K562 (cell line): ENCODE data around the gene GSTO2. TPM values are rescaled to one million over a fixed set of nuclear protein-coding genes. Genes with fewer than 3 reads are reported as not detected.

Experiments used
- ATAC-seq: fragments of 200-7000 bp; cut with Tn5 transposase; 3 replicates; pipeline ENCODE4 v1.9.1; 2020; ENCODE audit warnings: moderate library complexity
- BruUV-seq: library from RNA; stranded (reverse); fragments of 400-500 nt; replicated peaks from 2 replicates; lab custom pipeline; 2021; lab: Mats Ljungman, UMichigan
- CTCF ChIA-PET: fragments of 300-600 bp; formaldehyde crosslinking; extraction: SDS; loops from one replicate; lab custom pipeline; 2021; ENCODE audit warnings: low intra/inter-chr PET ratio; lab: Yijun Ruan, JAX
- POLR2A ChIA-PET: fragments of 300-600, 350-650 bp; sonication (Branson Sonifier 250); formaldehyde crosslinking; extraction: SDS; loops from one replicate; lab custom pipeline; 2021; ENCODE audit warnings: antibody characterized with exemption, inconsistent platforms; lab: Yijun Ruan, JAX
- DNase-seq, 4 experiments: peaks; one replicate each; pipeline versions ENCODE4 v3.0.0 to v3.0.0-alpha.2; 2011 to 2018; ENCODE audit warnings: low spot score in 3 of 4, mixed read lengths in 3 of 4; ENCODE audit errors: extremely low read depth in 1 of 4
- FAIRE-seq: peaks from 2 replicates; lab custom pipeline; 2011; peaks lifted over from hg19 to GRCh38; lab: Jason Lieb, UNC
- H2AFZ ChIP-seq: 2 replicates; pipeline ENCODE4 v1.6.0; 2011; ENCODE audit warnings: low read depth, low read length, control low read depth, inconsistent platforms
- H3K27ac ChIP-seq: fragments of 200-600 bp; 3 replicates; pipeline ENCODE4 v1.8.0; 2011; ENCODE audit warnings: low read depth, mild to moderate bottlenecking, control low read depth, inconsistent platforms, low read length, moderate library complexity, mixed read lengths; ENCODE audit errors: extremely low read depth
- H3K27me3 ChIP-seq, 2 experiments: fragments of 300-600 bp in 1 of 2; 2 replicates in 1 of 2; 3 replicates in 1 of 2; pipeline versions ENCODE4 v1.6.0 to v1.8.0; 2011; ENCODE audit warnings: inconsistent platforms in 2 of 2, low read length in 2 of 2, mild to moderate bottlenecking in 1 of 2, mixed read lengths in 1 of 2, moderate library complexity in 1 of 2; ENCODE audit not compliant: control insufficient read depth in 2 of 2, insufficient read depth in 2 of 2
- H3K36me3 ChIP-seq: fragments of 300-600 bp; 3 replicates; pipeline ENCODE4 v1.8.0; 2011; ENCODE audit warnings: mild to moderate bottlenecking, low read length, inconsistent platforms; ENCODE audit not compliant: control insufficient read depth, insufficient read depth
- H3K4me1 ChIP-seq, 2 experiments: fragments of 200-600 bp in 1 of 2; replicated peaks in 1 of 2; 2 replicates in 1 of 2; 3 replicates in 1 of 2; pipeline versions ENCODE4 v1.5.1 to v1.8.0; 2011; ENCODE audit warnings: inconsistent platforms in 2 of 2, low read length in 2 of 2, mild to moderate bottlenecking in 1 of 2, mixed read lengths in 1 of 2, moderate library complexity in 1 of 2; ENCODE audit not compliant: control insufficient read depth in 2 of 2, insufficient read depth in 2 of 2
- H3K4me2 ChIP-seq: 2 replicates; pipeline ENCODE4 v1.6.1; 2011; ENCODE audit warnings: low read length, control low read depth, inconsistent platforms, mixed read lengths; ENCODE audit not compliant: insufficient read depth
- H3K4me3 ChIP-seq: fragments of 200-600 bp; sonication (generic), shearing (Covaris generic); 2 replicates; pipeline ENCODE4 v1.5.1; 2016; ENCODE audit warnings: control low read depth, inconsistent platforms
- H3K79me2 ChIP-seq: fragments of 200-600 bp; 3 replicates; pipeline ENCODE4 v1.8.0; 2011; ENCODE audit warnings: low read length, inconsistent platforms; ENCODE audit not compliant: control insufficient read depth, insufficient read depth
- H3K9ac ChIP-seq, 2 experiments: 2 replicates each; pipeline versions ENCODE4 v1.6.0 to v1.6.1; 2011; ENCODE audit warnings: low read depth in 2 of 2, low read length in 2 of 2, control low read depth in 1 of 2, inconsistent platforms in 1 of 2, mild to moderate bottlenecking in 1 of 2, mixed read lengths in 1 of 2; ENCODE audit not compliant: insufficient read depth in 1 of 2
- H3K9me1 ChIP-seq: one replicate; pipeline ENCODE4 v1.6.0; 2011; ENCODE audit warnings: inconsistent platforms, mild to moderate bottlenecking, low read length, moderate library complexity; ENCODE audit not compliant: control insufficient read depth, insufficient read depth
- H3K9me3 ChIP-seq: replicated peaks from 2 replicates; pipeline ENCODE4 v1.5.1; 2011; ENCODE audit warnings: low read depth, low read length, inconsistent platforms; ENCODE audit not compliant: control insufficient read depth, insufficient read depth
- H4K20me1 ChIP-seq: replicated peaks from 2 replicates; pipeline ENCODE4 v1.6.1; 2011; ENCODE audit warnings: low read length, inconsistent platforms, mixed read lengths; ENCODE audit not compliant: control insufficient read depth, insufficient read depth
- CTCFL ChIP-seq: IDR thresholded peaks from 2 replicates; pipeline ENCODE4 v1.6.1; 2011; ENCODE audit warnings: borderline replicate concordance, low read depth, mild to moderate bottlenecking, moderate library complexity, low read length; ENCODE audit not compliant: insufficient read depth, poor library complexity, severe bottlenecking
- MTA3 ChIP-seq: fragments of 450-650 bp; formaldehyde crosslinking; IDR thresholded peaks from 2 replicates; pipeline ENCODE4 v1.6.1; 2017; ENCODE audit warnings: mild to moderate bottlenecking, borderline replicate concordance
- RBFOX2 ChIP-seq: fragments of 200-400 bp; formaldehyde crosslinking; IDR thresholded peaks from 2 replicates; pipeline ENCODE4 v1.6.1; 2017; ENCODE audit warnings: low read depth, mild to moderate bottlenecking, low read length, moderate library complexity
- STAT5B ChIP-seq: fragments of 250-450 bp; sonication (Bioruptor Pico); IDR thresholded peaks from 2 replicates; pipeline ENCODE4 v1.8.0; 2021; ENCODE audit warnings: mild to moderate bottlenecking, inconsistent platforms
- ZNF311 ChIP-seq: fragments of 250-450 bp; sonication (Bioruptor Pico); IDR thresholded peaks from 2 replicates; pipeline ENCODE4 v1.4.0; 2020; ENCODE audit warnings: mild to moderate bottlenecking, moderate library complexity
- WGBS: fragments of 100-300 bp; shearing (Covaris generic); methylation state at CpG from one replicate; pipeline ENCODE4 v1.1.6; 2016; ENCODE audit warnings: low coverage, mixed read lengths; ENCODE audit not compliant: insufficient coverage; ENCODE audit errors: missing lambda C conversion rate; 5-methylcytosine and 5-hydroxymethylcytosine counted together
- in situ Hi-C: fragments of 300-500 bp; cut with MboI; formaldehyde crosslinking; loops from 4 replicates; pipeline ENCODE4 v1.15.0; 2018; ENCODE audit warnings: inconsistent platforms, mixed read lengths
- intact Hi-C: fragments of 100-400 bp; cut with micrococcal nuclease; formaldehyde crosslinking; loops from 2 replicates; pipeline ENCODE4 v1.14.2; 2022
- polyA plus RNA-seq, 8 experiments: library from polyadenylated mRNA; depleted of rRNA in 4 of 8; stranded (reverse) in 5 of 8; unstranded in 3 of 8; fragments of >200 nt; fragmentation: Nextera tagmentation in 2 of 8; fragmentation: Illumina TruSeq in 1 of 8; extraction: Ambion mirVana in 2 of 8; extraction: Trizol in 1 of 8; gene quantifications; 2 replicates each; pipeline versions ENCODE4 v1.2.1 to v1.2.3, GENCODE V29; 2011 to 2014; ENCODE audit warnings: inconsistent platforms in 1 of 8, missing spikeins in 1 of 8
- total RNA-seq, 7 experiments: library from RNA; depleted of rRNA in 6 of 7; stranded (reverse); fragments of >200 nt in 6 of 7; fragmentation: Illumina TruSeq in 2 of 7; extraction: Trizol in 2 of 7; gene quantifications; 2 replicates each; pipeline versions ENCODE4 v1.2.1 to v1.2.3, GENCODE V29; 2011 to 2021; ENCODE audit warnings: low replicate concordance in 1 of 7
- TF ChIP-seq, protein P1 (sequence below): sonication (generic); formaldehyde crosslinking; IDR thresholded peaks from 2 replicates; pipeline ENCODE4 v1.8.1; 2023; ENCODE audit warnings: mild to moderate bottlenecking, missing genetic modification reagents
- TF ChIP-seq, protein P2 (sequence below): fragments of 250-450 bp; sonication (Bioruptor Pico); IDR thresholded peaks from 2 replicates; pipeline ENCODE4 v1.4.0; 2020; ENCODE audit warnings: mild to moderate bottlenecking, moderate library complexity

The GSTO2 gene
- total and polyA plus RNA-seq, 9 of the 15 experiments (the other 6 are each of a cell fraction or from before 2014, with no cell fraction given) = 0.18 to 1.8 (median 0.90) TPM

GRCh38 chr10:104315486-104315921 lies 46.5 kb downstream of the GSTO2 start:
- POLR2A ChIA-PET = interaction anchor here (0.6 to 2.5 kb wide), 2 partner anchors 10 to 22 kb away, joined by 3 to 13 read pairs; no protein-coding TSS in a partner anchor
- FAIRE-seq = no peak
- peaks cover 83% of the 10 kb centered on the region for H3K79me2 ChIP-seq
- TF ChIP-seq, protein P1, sequence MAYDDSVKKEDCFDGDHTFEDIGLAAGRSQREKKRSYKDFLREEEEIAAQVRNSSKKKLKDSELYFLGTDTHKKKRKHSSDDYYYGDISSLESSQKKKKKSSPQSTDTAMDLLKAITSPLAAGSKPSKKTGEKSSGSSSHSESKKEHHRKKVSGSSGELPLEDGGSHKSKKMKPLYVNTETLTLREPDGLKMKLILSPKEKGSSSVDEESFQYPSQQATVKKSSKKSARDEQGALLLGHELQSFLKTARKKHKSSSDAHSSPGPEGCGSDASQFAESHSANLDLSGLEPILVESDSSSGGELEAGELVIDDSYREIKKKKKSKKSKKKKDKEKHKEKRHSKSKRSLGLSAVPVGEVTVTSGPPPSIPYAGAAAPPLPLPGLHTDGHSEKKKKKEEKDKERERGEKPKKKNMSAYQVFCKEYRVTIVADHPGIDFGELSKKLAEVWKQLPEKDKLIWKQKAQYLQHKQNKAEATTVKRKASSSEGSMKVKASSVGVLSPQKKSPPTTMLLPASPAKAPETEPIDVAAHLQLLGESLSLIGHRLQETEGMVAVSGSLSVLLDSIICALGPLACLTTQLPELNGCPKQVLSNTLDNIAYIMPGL (CRISPR knock-in tag) = no peak
- TF ChIP-seq ZNF311 (no peak), RBFOX2 (peak; percentile 25; the same call in 1 of the 2 replicates), MTA3 (no peak), CTCFL (no peak), STAT5B (CRISPR knock-in tag) (no peak)
- TF ChIP-seq, protein P2, sequence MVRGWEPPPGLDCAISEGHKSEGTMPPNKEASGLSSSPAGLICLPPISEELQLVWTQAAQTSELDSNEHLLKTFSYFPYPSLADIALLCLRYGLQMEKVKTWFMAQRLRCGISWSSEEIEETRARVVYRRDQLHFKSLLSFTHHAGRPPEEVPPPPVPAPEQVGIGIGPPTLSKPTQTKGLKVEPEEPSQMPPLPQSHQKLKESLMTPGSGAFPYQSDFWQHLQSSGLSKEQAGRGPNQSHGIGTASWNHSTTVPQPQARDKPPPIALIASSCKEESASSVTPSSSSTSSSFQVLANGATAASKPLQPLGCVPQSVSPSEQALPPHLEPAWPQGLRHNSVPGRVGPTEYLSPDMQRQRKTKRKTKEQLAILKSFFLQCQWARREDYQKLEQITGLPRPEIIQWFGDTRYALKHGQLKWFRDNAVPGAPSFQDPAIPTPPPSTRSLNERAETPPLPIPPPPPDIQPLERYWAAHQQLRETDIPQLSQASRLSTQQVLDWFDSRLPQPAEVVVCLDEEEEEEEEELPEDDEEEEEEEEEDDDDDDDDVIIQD = no peak

More at GRCh38 chr10:104315486-104315921, 46.5 kb downstream of the GSTO2 start:
- DNase-seq (no peak), ATAC-seq (no peak)
- intact Hi-C loops = no loop called here
- no peak overlapping the region for H3K4me3 ChIP-seq
- CTCF ChIA-PET = no interaction called here
- H3K9ac ChIP-seq = no peak overlapping the region
- H3K9me3 ChIP-seq = no peaks in the 10 kb centered on the region
- no peak overlapping the region for H3K27ac ChIP-seq
- BruUV-seq = no TSS peak
- H4K20me1 ChIP-seq = peaks cover 44% of the 10 kb centered on the region
- 93% methylated on average over 12 of the region's 22 CpGs for WGBS
- no peaks in the 10 kb centered on the region for H3K27me3 ChIP-seq
- peaks cover 5% of the 10 kb centered on the region for H3K9me1 ChIP-seq
- no peak overlapping the region for H3K4me2 ChIP-seq
- H3K4me1 ChIP-seq = no peaks in the 10 kb centered on the region; a peak in 1 of 5 replicates
- in situ Hi-C loops = no loop called here
- H3K36me3 ChIP-seq = peaks cover 89% of the 10 kb centered on the region; the same call in 2 of the 3 replicates
- H2AFZ ChIP-seq = no peak overlapping the region
